ENCODE results near the gene PKNOX1.
A peak's percentile ranks its signal among the peaks of the same experiment; 100 is the strongest.
"Not testable (repeated sequence)": the region's sequence is repeated elsewhere in the genome, so short reads cannot be mapped to it uniquely, and the experiment has no call there.

Gene PKNOX1

GRCh38 chr21:42973991-42974831 lies at the start of gene PKNOX1:
Gene PKNOX1, plus strand, starts transcription at chr21:42974562. Its CDS starts 29,820 bp downstream, at chr21:43004382.
- DNase-seq (ENCODE audit: low read depth, low spot score), result peak; percentile 99

- DNase-seq (ENCODE audit: low read depth, low spot score), result peak; percentile 96
Measured at GRCh38 chr21:42925114-42925926, 49.0 kb upstream of the PKNOX1 start, which contains the start of gene ERVH48-1. Gene ERVH48-1, minus strand, starts transcription at chr21:42925630. Its CDS starts 6,624 bp downstream, at chr21:42919006.

DNA sequence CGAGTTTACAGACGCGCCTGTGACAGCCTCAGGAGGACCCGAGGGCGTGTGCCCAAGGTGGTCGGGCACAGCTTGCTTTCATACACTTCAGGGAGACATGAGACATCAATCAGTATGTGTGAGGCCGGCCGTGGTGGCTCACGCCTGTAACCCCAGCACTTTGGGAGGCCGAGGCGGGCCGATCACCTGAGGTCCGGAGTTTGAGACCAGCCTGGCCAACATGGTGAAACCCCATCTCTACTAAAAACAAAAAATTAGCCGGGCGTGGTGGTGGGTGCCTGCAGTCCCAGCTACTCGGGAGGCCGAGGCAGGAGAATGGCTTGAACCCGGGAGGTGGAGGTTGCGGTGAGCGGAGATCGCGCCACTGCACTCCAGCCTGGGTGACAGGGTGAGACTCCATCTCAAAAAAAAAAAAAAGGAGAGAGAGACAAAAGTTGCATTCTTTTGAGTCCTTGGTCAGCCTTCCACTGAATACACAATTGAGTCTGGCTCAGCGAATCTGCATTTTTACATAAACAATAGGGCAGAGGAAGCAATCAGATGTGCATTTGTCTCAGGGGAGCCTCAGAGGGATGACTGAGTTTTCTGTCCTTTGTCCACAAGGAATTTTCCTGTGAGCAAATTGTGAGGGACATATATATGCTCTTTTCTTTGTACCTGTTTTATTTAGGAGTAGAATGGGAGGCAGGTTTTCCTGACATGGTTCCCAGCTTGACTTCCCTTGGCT lies 46.7 kb upstream of the PKNOX1 start:
- DNase-seq (ENCODE audit: low read depth, low spot score), result peak; percentile 60

DNA sequence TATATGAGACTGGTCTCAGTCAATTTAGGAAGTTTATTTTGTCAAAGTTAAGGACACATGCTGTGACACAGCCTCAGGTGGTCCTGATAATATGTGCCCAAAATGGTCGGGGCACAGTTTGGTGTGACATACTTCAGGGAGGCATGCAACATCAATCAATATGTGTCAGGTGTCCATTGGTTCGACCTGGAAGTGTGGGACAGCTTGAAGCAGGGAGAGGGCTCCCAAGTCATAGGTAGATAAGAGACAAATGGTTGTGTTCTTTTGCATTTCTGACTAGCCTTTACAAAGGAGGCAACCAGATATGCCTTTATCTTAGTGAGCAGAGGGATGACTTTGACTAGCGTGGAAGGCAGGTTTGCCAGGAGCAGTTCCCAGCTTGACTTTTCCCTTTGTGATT lies 44.4 kb upstream of the PKNOX1 start:
- DNase-seq (ENCODE audit: low read depth, low spot score), result peak; percentile 58

- peak; percentile 69 for DNase-seq (ENCODE audit: low read depth, low spot score)
Measured at GRCh38 chr21:42931560-42932235, 42.7 kb upstream of the PKNOX1 start.

DNA sequence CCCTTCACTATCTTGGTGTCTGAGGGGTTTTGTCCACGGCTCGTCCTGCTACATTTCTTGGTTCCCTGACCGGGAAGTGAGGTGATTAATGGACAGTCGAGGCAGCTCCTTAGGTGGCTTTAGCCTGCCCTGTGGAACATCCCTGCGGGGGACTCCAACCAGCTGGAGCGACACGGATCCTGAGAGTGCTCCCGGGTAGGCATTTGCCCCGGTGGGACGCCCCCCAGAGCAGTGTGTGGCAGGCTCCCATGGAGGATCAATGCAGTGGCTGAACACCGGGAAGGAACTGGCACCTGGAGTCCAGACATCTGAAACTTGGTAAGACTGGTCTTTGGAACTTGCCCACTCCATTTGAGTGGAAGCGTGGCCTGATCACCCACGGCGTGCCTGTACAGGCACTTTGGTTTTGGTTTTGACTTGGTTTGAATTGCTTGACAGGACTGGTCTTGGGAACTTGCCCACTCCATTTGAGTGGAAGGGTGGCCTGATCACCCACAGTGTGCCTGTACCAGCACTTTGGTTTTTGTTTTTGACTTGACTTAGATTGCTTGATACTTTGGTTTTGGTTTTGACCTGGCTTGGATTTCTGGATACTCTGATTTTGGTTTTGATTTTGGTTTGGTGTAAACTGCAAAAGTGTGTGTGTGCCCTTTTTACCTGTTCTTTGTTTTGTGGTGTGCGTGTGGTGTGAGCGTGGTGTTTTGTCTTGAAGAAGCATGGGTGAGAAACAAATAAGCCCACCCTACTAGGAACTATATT lies 41.8 kb upstream of the PKNOX1 start:
- DNase-seq (ENCODE audit: low read depth, low spot score), result not testable (repeated sequence)

GRCh38 chr21:42933137-42933970 lies 41.0 kb upstream of the PKNOX1 start:
- DNase-seq (ENCODE audit: low read depth, low spot score), result not testable (repeated sequence)

- not testable (repeated sequence) for DNase-seq (ENCODE audit: low read depth, low spot score)
Measured at GRCh38 chr21:42933973-42934372, 40.4 kb upstream of the PKNOX1 start.

GRCh38 chr21:42936360-42936759 lies 38.0 kb upstream of the PKNOX1 start:
- not testable (repeated sequence) for DNase-seq (ENCODE audit: low read depth, low spot score)

DNA sequence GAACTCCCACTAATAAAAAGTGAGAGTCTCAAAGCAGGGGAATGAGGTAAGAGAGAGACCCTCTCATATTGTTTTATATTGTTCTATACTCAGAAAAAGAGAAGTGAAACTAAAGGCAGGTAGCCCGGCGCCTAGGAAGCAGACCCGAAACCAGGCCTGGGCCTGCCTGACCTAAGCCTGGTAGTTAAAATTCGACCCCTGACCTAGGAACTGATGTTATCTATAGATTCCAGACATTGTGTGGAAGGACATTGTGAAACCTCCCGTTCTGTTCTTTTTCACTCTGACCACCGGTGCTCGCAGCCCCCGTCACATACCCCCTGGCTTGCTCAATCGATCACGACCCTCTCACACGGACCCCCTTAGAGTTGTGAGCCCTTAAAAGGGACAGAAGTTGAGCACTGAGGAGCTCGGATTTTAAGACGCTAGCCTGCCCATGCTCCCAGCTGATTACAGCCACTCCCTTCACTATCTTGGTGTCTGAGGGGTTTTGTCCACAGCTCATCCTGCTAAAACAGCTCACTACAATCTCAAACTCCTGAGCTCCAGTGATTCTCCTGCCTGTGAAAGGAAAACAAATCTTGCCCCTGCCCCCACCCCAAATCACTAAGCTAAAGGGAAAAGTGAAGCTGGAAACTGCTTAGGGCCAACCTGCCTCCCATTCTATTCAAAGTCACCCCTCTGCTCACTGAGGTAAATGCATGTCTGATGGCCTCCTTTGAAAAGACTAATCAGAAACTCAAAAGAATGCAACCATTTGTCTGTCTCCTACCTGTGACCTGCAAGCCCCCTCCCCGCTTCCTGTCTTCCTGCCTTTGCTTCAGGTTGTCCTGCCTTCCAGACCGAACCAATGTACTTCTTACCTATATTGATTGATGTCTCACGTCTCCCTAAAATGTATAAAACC lies 37.1 kb upstream of the PKNOX1 start:
- peak; percentile 77 for DNase-seq (ENCODE audit: low read depth, low spot score)

- peak; percentile 18 for DNase-seq (ENCODE audit: low read depth, low spot score)
Measured at GRCh38 chr21:42937960-42938605, 36.3 kb upstream of the PKNOX1 start.

- not testable (repeated sequence) for DNase-seq (ENCODE audit: low read depth, low spot score)
Measured at GRCh38 chr21:42938606-42938995, 35.8 kb upstream of the PKNOX1 start.

GRCh38 chr21:42939582-42940413 lies 34.6 kb upstream of the PKNOX1 start:
- DNase-seq (ENCODE audit: low read depth, low spot score), result peak; percentile 9

- DNase-seq (ENCODE audit: low read depth, low spot score), result no peak
Measured at GRCh38 chr21:42941696-42942085, 32.7 kb upstream of the PKNOX1 start.

DNA sequence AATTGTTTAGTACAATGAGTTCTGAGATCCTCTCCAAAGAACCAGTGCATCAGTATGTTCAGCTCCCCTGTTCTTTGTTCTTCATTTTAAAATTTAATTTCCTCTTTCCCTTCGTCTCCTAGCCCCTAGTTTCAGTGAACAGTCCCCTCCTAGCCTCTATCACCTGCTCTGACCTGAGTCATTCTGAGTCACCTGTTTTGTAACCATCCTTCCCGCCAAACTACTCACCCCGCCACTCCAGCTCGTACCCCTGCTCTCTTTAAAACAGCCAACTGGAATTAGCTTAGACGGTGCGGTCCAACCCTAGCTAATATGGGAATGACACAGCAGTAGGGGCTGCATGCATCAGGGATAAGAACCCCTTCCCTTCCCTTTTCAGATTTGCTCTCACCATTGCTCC lies 32.1 kb upstream of the PKNOX1 start:
- no peak for DNase-seq (ENCODE audit: low read depth, low spot score)

DNA sequence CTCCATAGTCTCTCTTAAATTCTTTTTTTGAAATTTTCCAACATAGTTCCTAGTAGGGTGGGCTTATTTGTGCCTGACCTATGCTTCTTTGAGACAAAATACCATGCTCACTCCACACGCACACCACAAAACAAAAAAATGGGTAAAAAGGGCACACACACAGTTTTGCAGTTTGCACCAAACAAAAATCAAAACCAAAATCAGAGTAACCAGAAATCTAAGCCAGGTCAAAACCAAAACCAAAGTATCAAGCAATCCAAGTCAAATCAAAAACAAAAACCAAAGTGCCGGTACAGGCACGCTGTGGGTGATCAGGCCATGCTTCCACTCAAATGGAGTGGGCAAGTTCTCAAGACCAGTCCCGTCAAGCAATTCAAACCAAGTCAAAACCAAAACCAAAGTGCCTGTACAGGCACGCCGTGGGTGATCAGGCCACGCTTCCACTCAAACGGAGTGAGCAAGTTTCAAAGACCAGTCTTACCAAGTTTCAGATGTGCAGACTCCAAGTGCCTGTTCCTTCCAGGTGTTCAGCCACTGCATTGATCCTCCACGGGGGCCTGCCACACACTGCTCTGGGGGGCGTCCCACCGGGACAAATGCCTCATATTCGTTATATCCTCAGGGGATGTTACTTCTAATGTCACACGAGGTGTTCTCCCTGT lies 25.1 kb upstream of the PKNOX1 start:
- peak; percentile 0 for DNase-seq (ENCODE audit: low read depth, low spot score)

- not testable (repeated sequence) for DNase-seq (ENCODE audit: low read depth, low spot score)
Measured at GRCh38 chr21:42951193-42951592, 23.2 kb upstream of the PKNOX1 start.

Measured in ELF-1 (cell line).